K562 (cell line): ENCODE data around the gene FHIP1B. TPM values are rescaled to one million over a fixed set of nuclear protein-coding genes. Genes with fewer than 3 reads are reported as not detected.

ENCODE experiments used
- ARNT ChIP-seq, 2 experiments: fragments of 450-650 bp; IDR thresholded peaks; 2 replicates each; pipeline ENCODE4 v1.6.1; 2016; ENCODE audit warnings: mild to moderate bottlenecking in 1 of 2
- DIDO1 ChIP-seq: fragments of 450-650 bp; IDR thresholded peaks from 2 replicates; pipeline ENCODE4 v1.6.1; 2016; ENCODE audit warnings: low read depth, missing biosample characterization, missing genetic modification characterization
- EP300 ChIP-seq: IDR thresholded peaks from 2 replicates; pipeline ENCODE4 v1.6.1; 2012; ENCODE audit warnings: low read length, improper control_type of control experiment
- ETV5 ChIP-seq: sonication (generic); formaldehyde crosslinking; IDR thresholded peaks from 2 replicates; pipeline ENCODE4 v1.4.0; 2020; ENCODE audit warnings: low read depth, mild to moderate bottlenecking, missing genetic modification reagents
- FOS ChIP-seq: IDR thresholded peaks from 3 replicates; pipeline ENCODE4 v1.6.1; 2011; ENCODE audit not compliant: insufficient read length; ENCODE audit errors: extremely low read depth
- FOXA1 ChIP-seq: fragments of 450-650 bp; IDR thresholded peaks from 2 replicates; pipeline ENCODE4 v1.6.1; 2016; ENCODE audit warnings: mild to moderate bottlenecking, borderline replicate concordance
- HNRNPLL ChIP-seq: fragments of 200-400 bp; formaldehyde crosslinking; IDR thresholded peaks from 2 replicates; pipeline ENCODE4 v1.6.1; 2017; ENCODE audit warnings: low read length, low read depth, mild to moderate bottlenecking; ENCODE audit not compliant: poor library complexity, severe bottlenecking
- MXI1 ChIP-seq: IDR thresholded peaks from 2 replicates; pipeline ENCODE4 v1.6.1; 2011; ENCODE audit warnings: low read depth, mild to moderate bottlenecking, improper control_type of control experiment, low read length
- NFIX ChIP-seq: fragments of 250-450 bp; sonication (Bioruptor Pico); IDR thresholded peaks from 2 replicates; pipeline ENCODE4 v1.4.0; 2020; ENCODE audit warnings: low read depth, mild to moderate bottlenecking, moderate library complexity
- PHF8 ChIP-seq: fragments of 200-600 bp; sonication (generic); IDR thresholded peaks from 2 replicates; pipeline ENCODE4 v1.6.1; 2012; ENCODE audit warnings: mixed run types, mild to moderate bottlenecking, inconsistent platforms, low read length, moderate library complexity, borderline replicate concordance
- RCOR1 ChIP-seq, 2 experiments: IDR thresholded peaks; 2 replicates each; pipeline ENCODE4 v1.6.1; 2012; ENCODE audit warnings: low read depth in 2 of 2, low read length in 2 of 2, borderline replicate concordance in 1 of 2, improper control_type of control experiment in 1 of 2
- ZBTB7A ChIP-seq: IDR thresholded peaks from 2 replicates; pipeline ENCODE4 v1.6.1; 2011; ENCODE audit warnings: low read depth, mild to moderate bottlenecking, low read length, moderate library complexity, borderline replicate concordance; ENCODE audit not compliant: control insufficient read depth
- ZKSCAN8 ChIP-seq: fragments of 200-800 bp; sonication (Bioruptor generic); IDR thresholded peaks from 2 replicates; pipeline ENCODE4 v1.6.1; 2016; ENCODE audit warnings: missing genetic modification characterization, missing compliant biosample characterization
- polyA plus RNA-seq, 8 experiments: library from polyadenylated mRNA; depleted of rRNA in 4 of 8; stranded (reverse) in 5 of 8; unstranded in 3 of 8; fragments of >200 nt; fragmentation: Nextera tagmentation in 2 of 8; fragmentation: Illumina TruSeq in 1 of 8; extraction: Ambion mirVana in 2 of 8; extraction: Trizol in 1 of 8; gene quantifications; 2 replicates each; pipeline versions ENCODE4 v1.2.1 to v1.2.3, GENCODE V29; 2011 to 2014; ENCODE audit warnings: inconsistent platforms in 1 of 8, missing spikeins in 1 of 8
- total RNA-seq, 7 experiments: library from RNA; depleted of rRNA in 6 of 7; stranded (reverse); fragments of >200 nt in 6 of 7; fragmentation: Illumina TruSeq in 2 of 7; extraction: Trizol in 2 of 7; gene quantifications; 2 replicates each; pipeline versions ENCODE4 v1.2.1 to v1.2.3, GENCODE V29; 2011 to 2021; ENCODE audit warnings: low replicate concordance in 1 of 7
- TF ChIP-seq, protein P1 (sequence below), 2 experiments: IDR thresholded peaks; 2 replicates each; pipeline ENCODE4 v1.6.1; 2012; ENCODE audit warnings: improper control_type of control experiment in 2 of 2, low read depth in 2 of 2, low read length in 2 of 2, borderline replicate concordance in 1 of 2
- TF ChIP-seq, protein P2 (sequence below): fragments of 250-450 bp; sonication (Bioruptor Pico); IDR thresholded peaks from 2 replicates; pipeline ENCODE4 v1.5.0; 2021
- TF ChIP-seq, protein P3 (sequence below): IDR thresholded peaks from 3 replicates; pipeline ENCODE4 v1.6.1; 2011; ENCODE audit warnings: borderline replicate concordance, mild to moderate bottlenecking; ENCODE audit not compliant: insufficient read length, insufficient read depth
- TF ChIP-seq, protein P4 (sequence below): sonication (generic); formaldehyde crosslinking; IDR thresholded peaks from 2 replicates; pipeline ENCODE4 v1.8.0; 2023; ENCODE audit warnings: missing genetic modification reagents, mild to moderate bottlenecking, borderline replicate concordance

FHIP1B gene
- total and polyA plus RNA-seq, 9 of the 15 experiments (the other 6 are each of a cell fraction or from before 2014, with no cell fraction given): 0.94 to 24.7 (median 15.6) TPM

DNA sequence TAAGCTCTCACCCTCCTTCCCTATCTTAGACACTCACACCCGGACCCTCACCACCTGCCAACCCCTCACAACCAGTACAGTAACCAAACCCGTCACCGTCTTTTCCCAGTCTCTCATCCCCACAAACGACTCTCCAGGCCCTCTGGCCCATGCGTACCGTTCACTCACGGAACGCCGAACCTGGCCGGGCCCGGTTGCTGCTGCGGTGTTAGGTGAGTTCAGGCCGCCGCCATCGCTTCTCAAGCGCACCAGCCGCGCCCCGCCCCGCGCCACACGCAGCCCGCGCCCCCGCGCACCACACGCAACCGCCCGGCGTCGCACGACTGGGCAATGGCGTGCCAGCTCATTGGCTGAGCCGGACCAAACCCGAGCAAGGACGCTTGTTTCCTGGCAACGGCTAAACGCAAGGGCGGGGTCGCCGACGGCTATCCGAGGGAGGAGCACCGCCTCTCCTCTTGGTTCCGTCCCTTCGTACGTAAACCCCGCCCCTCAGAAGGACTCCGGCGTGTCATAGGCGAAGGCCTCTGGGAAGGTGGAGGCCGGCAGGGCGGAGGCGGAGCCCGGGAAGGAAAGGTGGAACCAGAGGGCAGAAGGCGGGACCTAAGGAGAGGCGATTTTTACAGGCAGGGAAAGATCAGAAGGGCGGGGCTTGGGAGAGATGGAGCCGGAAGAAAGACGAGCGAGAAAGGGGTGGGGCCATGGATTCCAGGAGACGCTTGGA, at the start of gene FHIP1B (continued):
- TF ChIP-seq, protein P1, sequence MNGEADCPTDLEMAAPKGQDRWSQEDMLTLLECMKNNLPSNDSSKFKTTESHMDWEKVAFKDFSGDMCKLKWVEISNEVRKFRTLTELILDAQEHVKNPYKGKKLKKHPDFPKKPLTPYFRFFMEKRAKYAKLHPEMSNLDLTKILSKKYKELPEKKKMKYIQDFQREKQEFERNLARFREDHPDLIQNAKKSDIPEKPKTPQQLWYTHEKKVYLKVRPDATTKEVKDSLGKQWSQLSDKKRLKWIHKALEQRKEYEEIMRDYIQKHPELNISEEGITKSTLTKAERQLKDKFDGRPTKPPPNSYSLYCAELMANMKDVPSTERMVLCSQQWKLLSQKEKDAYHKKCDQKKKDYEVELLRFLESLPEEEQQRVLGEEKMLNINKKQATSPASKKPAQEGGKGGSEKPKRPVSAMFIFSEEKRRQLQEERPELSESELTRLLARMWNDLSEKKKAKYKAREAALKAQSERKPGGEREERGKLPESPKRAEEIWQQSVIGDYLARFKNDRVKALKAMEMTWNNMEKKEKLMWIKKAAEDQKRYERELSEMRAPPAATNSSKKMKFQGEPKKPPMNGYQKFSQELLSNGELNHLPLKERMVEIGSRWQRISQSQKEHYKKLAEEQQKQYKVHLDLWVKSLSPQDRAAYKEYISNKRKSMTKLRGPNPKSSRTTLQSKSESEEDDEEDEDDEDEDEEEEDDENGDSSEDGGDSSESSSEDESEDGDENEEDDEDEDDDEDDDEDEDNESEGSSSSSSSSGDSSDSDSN (IDR thresholded peaks at IDR 0.05; ENCODE audit: borderline replicate concordance in 1 of 2, low read depth in 2 of 2, low read length in 2 of 2): 0 out of 4 replicates have a peak, but pooled peaks of 1 of the 2 experiments have one; percentile 64
- no peak for TF ChIP-seq DIDO1
- TF ChIP-seq FOXA1: no peak
- 0 out of 2 replicates have a peak, but pooled peaks have one; percentile 16 for TF ChIP-seq ZBTB7A
- TF ChIP-seq HNRNPLL: peak; percentile 94
- TF ChIP-seq ZKSCAN8 (CRISPR knock-in tag): no peak
- no peak for TF ChIP-seq EP300
- peak; percentile 46 for TF ChIP-seq FOS
- TF ChIP-seq NFIX (CRISPR knock-in tag): no peak
- TF ChIP-seq, protein P2, sequence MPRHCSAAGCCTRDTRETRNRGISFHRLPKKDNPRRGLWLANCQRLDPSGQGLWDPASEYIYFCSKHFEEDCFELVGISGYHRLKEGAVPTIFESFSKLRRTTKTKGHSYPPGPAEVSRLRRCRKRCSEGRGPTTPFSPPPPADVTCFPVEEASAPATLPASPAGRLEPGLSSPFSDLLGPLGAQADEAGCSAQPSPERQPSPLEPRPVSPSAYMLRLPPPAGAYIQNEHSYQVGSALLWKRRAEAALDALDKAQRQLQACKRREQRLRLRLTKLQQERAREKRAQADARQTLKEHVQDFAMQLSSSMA: no peak
- TF ChIP-seq RCOR1 (IDR thresholded peaks at IDR 0.05; ENCODE audit: borderline replicate concordance in 1 of 2, low read depth in 2 of 2, low read length in 2 of 2): peak in 1 of 2 experiments; percentile 24; a peak in 1 of 4 replicates
- peak; percentile 89 for TF ChIP-seq MXI1
- no peak for TF ChIP-seq ARNT (IDR thresholded peaks at IDR 0.05)
- peak; percentile 73; the same call in 1 of the 2 replicates for TF ChIP-seq PHF8
- TF ChIP-seq, protein P3, sequence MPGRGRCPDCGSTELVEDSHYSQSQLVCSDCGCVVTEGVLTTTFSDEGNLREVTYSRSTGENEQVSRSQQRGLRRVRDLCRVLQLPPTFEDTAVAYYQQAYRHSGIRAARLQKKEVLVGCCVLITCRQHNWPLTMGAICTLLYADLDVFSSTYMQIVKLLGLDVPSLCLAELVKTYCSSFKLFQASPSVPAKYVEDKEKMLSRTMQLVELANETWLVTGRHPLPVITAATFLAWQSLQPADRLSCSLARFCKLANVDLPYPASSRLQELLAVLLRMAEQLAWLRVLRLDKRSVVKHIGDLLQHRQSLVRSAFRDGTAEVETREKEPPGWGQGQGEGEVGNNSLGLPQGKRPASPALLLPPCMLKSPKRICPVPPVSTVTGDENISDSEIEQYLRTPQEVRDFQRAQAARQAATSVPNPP: no peak
- TF ChIP-seq ETV5 (CRISPR knock-in tag): no peak
- TF ChIP-seq, protein P4, sequence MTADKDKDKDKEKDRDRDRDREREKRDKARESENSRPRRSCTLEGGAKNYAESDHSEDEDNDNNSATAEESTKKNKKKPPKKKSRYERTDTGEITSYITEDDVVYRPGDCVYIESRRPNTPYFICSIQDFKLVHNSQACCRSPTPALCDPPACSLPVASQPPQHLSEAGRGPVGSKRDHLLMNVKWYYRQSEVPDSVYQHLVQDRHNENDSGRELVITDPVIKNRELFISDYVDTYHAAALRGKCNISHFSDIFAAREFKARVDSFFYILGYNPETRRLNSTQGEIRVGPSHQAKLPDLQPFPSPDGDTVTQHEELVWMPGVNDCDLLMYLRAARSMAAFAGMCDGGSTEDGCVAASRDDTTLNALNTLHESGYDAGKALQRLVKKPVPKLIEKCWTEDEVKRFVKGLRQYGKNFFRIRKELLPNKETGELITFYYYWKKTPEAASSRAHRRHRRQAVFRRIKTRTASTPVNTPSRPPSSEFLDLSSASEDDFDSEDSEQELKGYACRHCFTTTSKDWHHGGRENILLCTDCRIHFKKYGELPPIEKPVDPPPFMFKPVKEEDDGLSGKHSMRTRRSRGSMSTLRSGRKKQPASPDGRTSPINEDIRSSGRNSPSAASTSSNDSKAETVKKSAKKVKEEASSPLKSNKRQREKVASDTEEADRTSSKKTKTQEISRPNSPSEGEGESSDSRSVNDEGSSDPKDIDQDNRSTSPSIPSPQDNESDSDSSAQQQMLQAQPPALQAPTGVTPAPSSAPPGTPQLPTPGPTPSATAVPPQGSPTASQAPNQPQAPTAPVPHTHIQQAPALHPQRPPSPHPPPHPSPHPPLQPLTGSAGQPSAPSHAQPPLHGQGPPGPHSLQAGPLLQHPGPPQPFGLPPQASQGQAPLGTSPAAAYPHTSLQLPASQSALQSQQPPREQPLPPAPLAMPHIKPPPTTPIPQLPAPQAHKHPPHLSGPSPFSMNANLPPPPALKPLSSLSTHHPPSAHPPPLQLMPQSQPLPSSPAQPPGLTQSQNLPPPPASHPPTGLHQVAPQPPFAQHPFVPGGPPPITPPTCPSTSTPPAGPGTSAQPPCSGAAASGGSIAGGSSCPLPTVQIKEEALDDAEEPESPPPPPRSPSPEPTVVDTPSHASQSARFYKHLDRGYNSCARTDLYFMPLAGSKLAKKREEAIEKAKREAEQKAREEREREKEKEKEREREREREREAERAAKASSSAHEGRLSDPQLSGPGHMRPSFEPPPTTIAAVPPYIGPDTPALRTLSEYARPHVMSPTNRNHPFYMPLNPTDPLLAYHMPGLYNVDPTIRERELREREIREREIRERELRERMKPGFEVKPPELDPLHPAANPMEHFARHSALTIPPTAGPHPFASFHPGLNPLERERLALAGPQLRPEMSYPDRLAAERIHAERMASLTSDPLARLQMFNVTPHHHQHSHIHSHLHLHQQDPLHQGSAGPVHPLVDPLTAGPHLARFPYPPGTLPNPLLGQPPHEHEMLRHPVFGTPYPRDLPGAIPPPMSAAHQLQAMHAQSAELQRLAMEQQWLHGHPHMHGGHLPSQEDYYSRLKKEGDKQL: no peak
